Measurements from ENCODE around the gene GRIN2A.

DNA sequence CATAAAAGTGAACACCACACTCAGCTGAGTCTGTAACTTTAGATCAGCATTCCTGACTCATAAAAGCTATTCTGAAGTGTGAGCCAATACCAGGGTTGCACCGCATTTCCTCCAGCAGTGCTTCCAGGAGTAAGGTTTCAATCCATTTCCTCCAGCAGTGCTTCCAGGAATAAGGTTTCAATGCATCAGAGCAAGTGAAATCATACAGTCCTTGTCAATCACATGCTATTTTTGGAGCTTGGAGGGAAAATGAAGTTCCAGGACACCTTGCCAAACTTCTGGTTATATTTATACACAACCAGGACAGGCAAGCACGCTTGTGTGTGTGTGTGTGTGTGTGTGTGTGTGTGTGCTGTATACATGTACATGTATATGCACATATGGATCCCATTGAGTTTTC is 327.6 kb downstream of the GRIN2A start:
- TF ChIP-seq EZH2phosphoT487 (IDR thresholded peaks at IDR 0.05; ENCODE audit: low read length) = no peak
- no peak for TF ChIP-seq CTCF (IDR thresholded peaks at IDR 0.05; ENCODE audit: low read length)
- no peak for TF ChIP-seq EZH2 (optimal IDR thresholded peaks at IDR 0.05; ENCODE audit: low read depth, low read length)
